Ovary (tissue), 3 donors: ENCODE data around the gene ZBTB7A.

Source experiments
- POLR2A ChIP-seq: fragments of 450-650 bp; IDR thresholded peaks from one replicate; pipeline ENCODE4 v1.6.1; 2017; ENCODE audit warnings: antibody characterized with exemption, mild to moderate bottlenecking, moderate library complexity
- TF ChIP-seq, protein P1 (sequence below), 3 donors: fragments of 450-650 bp in 2 of 3; fragments of 200-600 bp in 1 of 3; IDR thresholded peaks; one replicate each; pipeline versions ENCODE4 v1.5.1 to v1.8.0; 2016 to 2022; ENCODE audit warnings: antibody characterized with exemption in 3 of 3, mild to moderate bottlenecking in 1 of 3
- donor health status: DM: no; HTN: no; CAD: no.

DNA sequence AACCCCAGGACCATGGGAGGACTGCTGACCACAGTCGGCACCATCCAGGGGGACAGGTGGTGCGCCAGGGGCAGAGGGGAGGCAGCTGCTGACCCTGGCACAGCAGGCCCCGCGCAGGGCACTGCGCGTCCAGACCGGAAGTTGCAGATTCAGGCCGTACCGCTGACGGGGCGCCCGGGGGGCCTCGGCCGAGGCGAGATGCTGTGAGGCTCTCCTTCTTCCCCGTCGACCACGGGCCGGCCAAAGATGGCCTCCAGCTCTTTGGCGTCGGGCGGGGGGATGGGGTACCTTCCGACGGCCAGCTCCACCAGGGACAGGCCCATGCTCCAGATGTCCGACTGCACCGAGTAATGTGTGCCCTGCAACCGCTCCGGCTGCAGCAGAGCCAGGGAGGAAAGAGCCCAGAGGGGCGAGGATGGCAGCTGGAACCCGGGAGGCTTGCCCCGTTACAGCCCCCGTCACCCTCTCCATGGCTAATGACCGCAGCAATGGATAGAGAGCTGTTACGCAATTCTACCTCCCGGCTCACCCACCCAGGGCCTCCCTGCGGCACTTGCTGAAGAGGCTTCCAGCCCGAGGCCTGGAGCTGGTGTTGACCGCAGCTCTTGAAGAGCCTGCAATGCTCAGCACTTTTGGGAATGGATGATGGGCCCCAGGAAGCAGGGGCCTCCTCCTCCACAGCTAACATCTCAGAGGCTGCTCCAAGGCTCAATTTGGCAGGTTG lies 32.5 kb upstream of the ZBTB7A start:
- TF ChIP-seq, protein P1, sequence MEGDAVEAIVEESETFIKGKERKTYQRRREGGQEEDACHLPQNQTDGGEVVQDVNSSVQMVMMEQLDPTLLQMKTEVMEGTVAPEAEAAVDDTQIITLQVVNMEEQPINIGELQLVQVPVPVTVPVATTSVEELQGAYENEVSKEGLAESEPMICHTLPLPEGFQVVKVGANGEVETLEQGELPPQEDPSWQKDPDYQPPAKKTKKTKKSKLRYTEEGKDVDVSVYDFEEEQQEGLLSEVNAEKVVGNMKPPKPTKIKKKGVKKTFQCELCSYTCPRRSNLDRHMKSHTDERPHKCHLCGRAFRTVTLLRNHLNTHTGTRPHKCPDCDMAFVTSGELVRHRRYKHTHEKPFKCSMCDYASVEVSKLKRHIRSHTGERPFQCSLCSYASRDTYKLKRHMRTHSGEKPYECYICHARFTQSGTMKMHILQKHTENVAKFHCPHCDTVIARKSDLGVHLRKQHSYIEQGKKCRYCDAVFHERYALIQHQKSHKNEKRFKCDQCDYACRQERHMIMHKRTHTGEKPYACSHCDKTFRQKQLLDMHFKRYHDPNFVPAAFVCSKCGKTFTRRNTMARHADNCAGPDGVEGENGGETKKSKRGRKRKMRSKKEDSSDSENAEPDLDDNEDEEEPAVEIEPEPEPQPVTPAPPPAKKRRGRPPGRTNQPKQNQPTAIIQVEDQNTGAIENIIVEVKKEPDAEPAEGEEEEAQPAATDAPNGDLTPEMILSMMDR (IDR thresholded peaks at IDR 0.05): no peak
- no peak for TF ChIP-seq POLR2A
